Smooth muscle cell (in vitro differentiated cells): ENCODE measurements around the gene SP5. TPM values are rescaled to one million over a fixed set of nuclear protein-coding genes. Genes with fewer than 3 reads are reported as not detected.

Source experiments
- DNase-seq: peaks from one replicate; lab custom pipeline; 2025; ENCODE audit not compliant: unreplicated experiment; lab: John Stamatoyannopoulos, UW
- H2AFZ ChIP-seq: fragments of 200-600 bp; sonication (generic); 2 replicates; pipeline ENCODE4 v1.6.0; 2016; ENCODE audit warnings: antibody characterized with exemption, low read depth, mild to moderate bottlenecking
- H3F3A ChIP-seq: fragments of 200-600 bp; sonication (generic); 2 replicates; pipeline ENCODE4 v1.6.0; 2017; ENCODE audit warnings: antibody characterized with exemption, low read depth
- H3K27ac ChIP-seq: fragments of 200-600 bp; sonication (generic); 2 replicates; pipeline ENCODE4 v1.5.1; 2016; ENCODE audit warnings: low read depth, mild to moderate bottlenecking
- H3K27me3 ChIP-seq: fragments of 200-600 bp; sonication (generic); 2 replicates; pipeline ENCODE4 v1.6.1; 2016; ENCODE audit warnings: low read depth, mild to moderate bottlenecking
- H3K36me3 ChIP-seq: fragments of 200-600 bp; sonication (generic); 2 replicates; pipeline ENCODE4 v1.5.1; 2016; ENCODE audit warnings: low read depth
- H3K4me1 ChIP-seq: fragments of 200-600 bp; sonication (generic); 2 replicates; pipeline ENCODE4 v1.5.1; 2016; ENCODE audit warnings: low read depth
- H3K4me2 ChIP-seq: fragments of 200-600 bp; sonication (generic); 2 replicates; pipeline ENCODE4 v1.6.0; 2016; ENCODE audit warnings: mild to moderate bottlenecking
- H3K4me3 ChIP-seq: fragments of 200-600 bp; sonication (generic); 2 replicates; pipeline ENCODE4 v1.5.1; 2016; ENCODE audit warnings: mild to moderate bottlenecking
- H3K79me2 ChIP-seq: fragments of 200-600 bp; sonication (generic); 2 replicates; pipeline ENCODE4 v1.6.0; 2016; ENCODE audit warnings: low read depth, mild to moderate bottlenecking
- H3K9ac ChIP-seq: fragments of 200-600 bp; sonication (generic); 2 replicates; pipeline ENCODE4 v1.6.0; 2016; ENCODE audit warnings: low read depth
- H3K9me3 ChIP-seq: fragments of 200-600 bp; sonication (generic); replicated peaks from 2 replicates; pipeline ENCODE4 v1.5.1; 2016; ENCODE audit warnings: low read depth
- H4K20me1 ChIP-seq: fragments of 200-600 bp; sonication (generic); 2 replicates; pipeline ENCODE4 v1.6.0; 2016; ENCODE audit warnings: low read depth
- CTCF ChIP-seq: fragments of 200-600 bp; sonication (generic); IDR thresholded peaks from 2 replicates; pipeline ENCODE4 v1.5.1; 2017; ENCODE audit warnings: borderline replicate concordance, mild to moderate bottlenecking, antibody characterized with exemption; ENCODE audit not compliant: insufficient read depth, poor library complexity, severe bottlenecking
- WGBS: methylation state at CpG from one replicate; pipeline ENCODE4 v1.1.7; 2016; ENCODE audit warnings: low lambda C conversion rate; 5-methylcytosine and 5-hydroxymethylcytosine counted together
- polyA plus RNA-seq: library from polyadenylated mRNA; unstranded; fragments of >200 nt; fragmentation: Nextera tagmentation; extraction: Ambion mirVana; gene quantifications from 2 replicates; pipeline ENCODE4 v1.2.1, GENCODE V29; 2016
- total RNA-seq: library from RNA; depleted of rRNA; stranded (reverse); fragments of >200 nt; gene quantifications from 2 replicates; pipeline ENCODE4 v1.2.3, GENCODE V29; 2014

The SP5 gene
- total and polyA plus RNA-seq, 2 experiments from 2014 or later = not detected

GRCh38 chr2:170703776-170704476, 11.2 kb upstream of the SP5 start:
- Histone ChIP-seq H3K4me1 (no peaks in the 10 kb centered on the region), H3F3A (no peaks in the 10 kb centered on the region), H3K4me3 (no peak overlapping the region), H3K4me2 (no peak overlapping the region), H2AFZ (no peak overlapping the region), H4K20me1 (no peaks in the 10 kb centered on the region), H3K27ac (no peak overlapping the region), H3K27me3 (peaks cover 12% of the 10 kb centered on the region), H3K9ac (no peak overlapping the region), H3K36me3 (no peaks in the 10 kb centered on the region), H3K79me2 (no peaks in the 10 kb centered on the region), H3K9me3 (no peaks in the 10 kb centered on the region)
- WGBS = 92% methylated on average over 4 of the region's 4 CpGs
- TF ChIP-seq CTCF = no peak
- DNase-seq = no peak

GRCh38 chr2:170707821-170708795, 7.0 kb upstream of the SP5 start:
- H3F3A ChIP-seq = no peaks in the 10 kb centered on the region
- H3K9ac ChIP-seq = no peak overlapping the region
- H4K20me1 ChIP-seq = no peaks in the 10 kb centered on the region
- no peak overlapping the region for H3K4me3 ChIP-seq
- no peaks in the 10 kb centered on the region for H3K9me3 ChIP-seq
- DNase-seq = no peak
- no peak overlapping the region for H2AFZ ChIP-seq
- no peak for TF ChIP-seq CTCF
- H3K79me2 ChIP-seq = no peaks in the 10 kb centered on the region
- peaks cover 20% of the 10 kb centered on the region for H3K4me1 ChIP-seq
- no peak overlapping the region for H3K27ac ChIP-seq
- peaks cover 54% of the 10 kb centered on the region for H3K27me3 ChIP-seq
- H3K36me3 ChIP-seq = no peaks in the 10 kb centered on the region
- WGBS = 64% methylated on average over 16 of the region's 16 CpGs
- no peak overlapping the region for H3K4me2 ChIP-seq

GRCh38 chr2:170710609-170710979, 4.5 kb upstream of the SP5 start:
- WGBS = 53% methylated on average over 1 of the region's 1 CpG
- no peak for TF ChIP-seq CTCF
- H3K9me3 ChIP-seq = no peaks in the 10 kb centered on the region
- peaks cover 79% of the 10 kb centered on the region for H3K27me3 ChIP-seq
- no peaks in the 10 kb centered on the region for H3K36me3 ChIP-seq
- no peak overlapping the region for H3K4me2 ChIP-seq
- H4K20me1 ChIP-seq = no peaks in the 10 kb centered on the region
- H3K79me2 ChIP-seq = no peaks in the 10 kb centered on the region
- no peak overlapping the region for H3K4me3 ChIP-seq
- H3F3A ChIP-seq = no peaks in the 10 kb centered on the region
- H3K27ac ChIP-seq = no peak overlapping the region
- H2AFZ ChIP-seq = no peak overlapping the region
- DNase-seq = no peak
- H3K9ac ChIP-seq = no peak overlapping the region
- H3K4me1 ChIP-seq = peaks cover 31% of the 10 kb centered on the region
